Neural cell (in vitro differentiated cells): ENCODE data around the gene RBM8A. TPM values are rescaled to one million over a fixed set of nuclear protein-coding genes. Genes with fewer than 3 reads are reported as not detected.
A peak's percentile ranks its signal among the peaks of the same experiment; 100 is the strongest.

Experiments
- H2AFZ ChIP-seq: fragments of 200-600, 300-800 bp; sonication (generic), shearing (Covaris generic); 2 replicates; pipeline ENCODE4 v1.6.0; 2014; ENCODE audit warnings: low read depth, mild to moderate bottlenecking, antibody characterized with exemption, low read length, moderate library complexity
- H3F3A ChIP-seq: fragments of 200-600 bp; shearing (Covaris generic); 2 replicates; pipeline ENCODE4 v1.6.1; 2016; ENCODE audit warnings: mild to moderate bottlenecking, moderate library complexity, mixed read lengths, antibody characterized with exemption, low read length; ENCODE audit not compliant: insufficient read depth, poor library complexity, severe bottlenecking
- H3K27ac ChIP-seq: fragments of 200-600, 300-800 bp; sonication (generic), shearing (Covaris generic); 2 replicates; pipeline ENCODE4 v1.5.1; 2014; ENCODE audit warnings: mild to moderate bottlenecking, low read length, moderate library complexity
- H3K27me3 ChIP-seq: fragments of 300-800, 200-600 bp; sonication (generic), shearing (Covaris generic); 2 replicates; pipeline ENCODE4 v1.6.0; 2014; ENCODE audit warnings: mild to moderate bottlenecking, low read depth, low read length, moderate library complexity; ENCODE audit not compliant: insufficient read depth
- H3K36me3 ChIP-seq: fragments of 300-800, 200-600 bp; sonication (generic), shearing (Covaris generic); 2 replicates; pipeline ENCODE4 v1.5.1; 2014; ENCODE audit warnings: mild to moderate bottlenecking, antibody characterized with exemption, low read length, moderate library complexity; ENCODE audit not compliant: insufficient read depth
- H3K4me2 ChIP-seq: fragments of 300-800, 200-600 bp; sonication (generic), shearing (Covaris generic); 2 replicates; pipeline ENCODE4 v1.6.0; 2014; ENCODE audit warnings: mild to moderate bottlenecking, low read length
- H3K4me3 ChIP-seq: fragments of 300-800, 200-600 bp; sonication (generic), shearing (Covaris generic); 2 replicates; pipeline ENCODE4 v1.5.1; 2014; ENCODE audit warnings: mild to moderate bottlenecking, low read length, moderate library complexity
- H3K79me2 ChIP-seq: fragments of 200-600 bp; shearing (Covaris generic); replicated peaks from 2 replicates; pipeline ENCODE4 v1.6.0; 2014; ENCODE audit warnings: mild to moderate bottlenecking, low read length, moderate library complexity; ENCODE audit not compliant: insufficient read depth
- H3K9ac ChIP-seq: fragments of 300-800, 200-600 bp; sonication (generic), shearing (Covaris generic); 2 replicates; pipeline ENCODE4 v1.6.1; 2016; ENCODE audit warnings: mild to moderate bottlenecking, low read length, mixed read lengths
- H3K9me2 ChIP-seq: fragments of 200-600 bp; shearing (Covaris generic); 2 replicates; pipeline ENCODE4 v1.6.1; 2016; ENCODE audit warnings: mild to moderate bottlenecking, low read length, mixed read lengths; ENCODE audit not compliant: insufficient read depth
- H3K9me3 ChIP-seq: fragments of 200-600, 300-800 bp; sonication (generic), shearing (Covaris generic); 2 replicates; pipeline ENCODE4 v1.6.1; 2016; ENCODE audit warnings: mild to moderate bottlenecking, mixed run types, low read length, moderate library complexity, mixed read lengths
- H4K20me1 ChIP-seq: fragments of 200-600 bp; shearing (Covaris generic); 2 replicates; pipeline ENCODE4 v1.6.1; 2016; ENCODE audit warnings: mild to moderate bottlenecking, mixed run types; ENCODE audit not compliant: insufficient read depth
- CTCF ChIP-seq: fragments of 450-650 bp; IDR thresholded peaks from 2 replicates; pipeline ENCODE4 v1.5.1; 2014; ENCODE audit warnings: antibody characterized with exemption, mild to moderate bottlenecking, moderate library complexity; ENCODE audit not compliant: poor library complexity, severe bottlenecking
- EP300 ChIP-seq: fragments of 450-650 bp; conservative IDR thresholded peaks from 2 replicates; pipeline ENCODE4 v1.6.1; 2014; ENCODE audit warnings: antibody characterized with exemption, mild to moderate bottlenecking, moderate library complexity; ENCODE audit not compliant: poor library complexity, severe bottlenecking
- EZH2 ChIP-seq: fragments of 200-600, 300-800 bp; shearing (Covaris generic), sonication (generic); IDR thresholded peaks from 2 replicates; pipeline ENCODE4 v1.6.1; 2014; ENCODE audit warnings: antibody characterized with exemption, low read length, borderline replicate concordance, mild to moderate bottlenecking; ENCODE audit not compliant: insufficient read depth, poor library complexity, severe bottlenecking
- MXI1 ChIP-seq: fragments of 450-650 bp; conservative IDR thresholded peaks from 2 replicates; pipeline ENCODE4 v1.6.1; 2014; ENCODE audit warnings: antibody characterized with exemption, mild to moderate bottlenecking; ENCODE audit not compliant: poor library complexity, severe bottlenecking
- POLR2AphosphoS5 ChIP-seq: IDR thresholded peaks from 2 replicates; pipeline ENCODE4 v1.6.1; 2012
- RAD21 ChIP-seq: fragments of 450-650 bp; conservative IDR thresholded peaks from 2 replicates; pipeline ENCODE4 v1.6.1; 2014; ENCODE audit warnings: antibody characterized with exemption, mild to moderate bottlenecking, moderate library complexity
- REST ChIP-seq: IDR thresholded peaks from 2 replicates; pipeline ENCODE4 v1.6.1; 2012; ENCODE audit warnings: borderline replicate concordance
- SMC3 ChIP-seq: fragments of 450-650 bp; conservative IDR thresholded peaks from 2 replicates; pipeline ENCODE4 v1.6.1; 2014; ENCODE audit warnings: antibody characterized with exemption, mild to moderate bottlenecking, moderate library complexity; ENCODE audit not compliant: poor library complexity
- TAF1 ChIP-seq: IDR thresholded peaks from 2 replicates; pipeline ENCODE4 v1.6.1; 2012; ENCODE audit warnings: low read depth
- polyA plus RNA-seq: library from polyadenylated mRNA; depleted of rRNA; stranded (reverse); fragments of >200 nt; gene quantifications from 2 replicates; pipeline ENCODE4 v1.2.3, GENCODE V29; 2014

Gene RBM8A
- polyA plus RNA-seq, 1 donor from 2014 or later, result 366 TPM

- TF ChIP-seq EZH2 (no peak), TAF1 (no peak), MXI1 (no peak), REST (no peak), EP300 (no peak), CTCF (no peak), POLR2AphosphoS5 (no peak), SMC3 (no peak), RAD21 (no peak)
- H3K4me2 ChIP-seq, result no peak overlapping the region
- no peak overlapping the region for H2AFZ ChIP-seq
Observed at GRCh38 chr1:145887631-145888030, 39.7 kb downstream of the RBM8A start.

GRCh38 chr1:145886816-145887215, 40.5 kb downstream of the RBM8A start:
- H3K9me3 ChIP-seq, result no peaks in the 10 kb centered on the region
- no peaks in the 10 kb centered on the region for H3K9me2 ChIP-seq
- H3K27me3 ChIP-seq, result peaks cover 22% of the 10 kb centered on the region
- H3K79me2 ChIP-seq, result no peaks in the 10 kb centered on the region
- no peak overlapping the region for H3K4me2 ChIP-seq
- H3K36me3 ChIP-seq, result no peaks in the 10 kb centered on the region
- H3K9ac ChIP-seq, result no peak overlapping the region
- no peak overlapping the region for H3K27ac ChIP-seq
- H4K20me1 ChIP-seq, result no peaks in the 10 kb centered on the region
- H3F3A ChIP-seq, result no peaks in the 10 kb centered on the region
- TF ChIP-seq EZH2, result no peak
- no peak overlapping the region for H2AFZ ChIP-seq
- no peak overlapping the region for H3K4me3 ChIP-seq

More at GRCh38 chr1:145887631-145888030, 39.7 kb downstream of the RBM8A start:
- Histone ChIP-seq H3K27me3 (peaks cover 22% of the 10 kb centered on the region), H3K79me2 (no peaks in the 10 kb centered on the region), H3K9ac (no peak overlapping the region), H3K9me2 (no peaks in the 10 kb centered on the region), H3K4me3 (no peak overlapping the region), H3F3A (no peaks in the 10 kb centered on the region), H4K20me1 (no peaks in the 10 kb centered on the region), H3K36me3 (no peaks in the 10 kb centered on the region), H3K27ac (no peak overlapping the region), H3K9me3 (no peaks in the 10 kb centered on the region)

- H3F3A ChIP-seq, result no peaks in the 10 kb centered on the region
- peak overlapping the region; percentile 52 for H3K9ac ChIP-seq
- no peak overlapping the region for H3K27ac ChIP-seq
- no peaks in the 10 kb centered on the region for H3K36me3 ChIP-seq
- peak overlapping the region; percentile 62 for H3K4me2 ChIP-seq
- H3K9me2 ChIP-seq, result no peaks in the 10 kb centered on the region
- no peak overlapping the region for H2AFZ ChIP-seq
- H3K27me3 ChIP-seq, result peaks cover 22% of the 10 kb centered on the region
- TF ChIP-seq RAD21, result no peak
- no peak for TF ChIP-seq POLR2AphosphoS5
- no peaks in the 10 kb centered on the region for H3K9me3 ChIP-seq
- H4K20me1 ChIP-seq, result no peaks in the 10 kb centered on the region
- peak overlapping the region; percentile 81 for H3K4me3 ChIP-seq
- H3K79me2 ChIP-seq, result no peaks in the 10 kb centered on the region
Observed at GRCh38 chr1:145886390-145886789, 40.9 kb downstream of the RBM8A start.
